GM19438 (cell line): ENCODE results near the gene C1orf94.

Experiments
- ATAC-seq: cut with Tn5 transposase; IDR thresholded peaks from one replicate; pipeline ENCODE4 v1.9.1; 2021; ENCODE audit warnings: low read depth; ENCODE audit not compliant: unreplicated experiment

Gene C1orf94

GRCh38 chr1:34250342-34250741 is 73.6 kb downstream of the C1orf94 start:
- ATAC-seq: no peak

GRCh38 chr1:34262023-34262853 is 85.5 kb downstream of the C1orf94 start:
- no peak for ATAC-seq

GRCh38 chr1:34262921-34263320 is 86.2 kb downstream of the C1orf94 start:
- no peak for ATAC-seq

- ATAC-seq: no peak
These were observed 86.7 kb downstream of the C1orf94 start for GRCh38 chr1:34263406-34263805.

- no peak for ATAC-seq
These were observed 88.7 kb downstream of the C1orf94 start for GRCh38 chr1:34265396-34265795.

GRCh38 chr1:34266127-34266951 is 89.6 kb downstream of the C1orf94 start:
- ATAC-seq: no peak

GRCh38 chr1:34267326-34267725 is 90.6 kb downstream of the C1orf94 start:
- ATAC-seq: no peak

- no peak for ATAC-seq
These were observed 91.7 kb downstream of the C1orf94 start for GRCh38 chr1:34268311-34268954.
